ENCODE measurements around the gene ICAM2. TPM values are rescaled to one million over a fixed set of nuclear protein-coding genes. Genes with fewer than 3 reads are reported as not detected.
"Not testable (repeated sequence)": the region's sequence is repeated elsewhere in the genome, so short reads cannot be mapped to it uniquely, and the experiment has no call there.

ICAM2 gene
- total RNA-seq, 1 experiment from 2014 or later: 7.7 TPM

- no peak for DNase-seq (ENCODE audit: low read depth)
Observed at GRCh38 chr17:64009571-64010402, 10.6 kb downstream of the ICAM2 start.

- DNase-seq (ENCODE audit: low read depth): no peak
Observed at GRCh38 chr17:64008830-64009229, 11.6 kb downstream of the ICAM2 start.

- no peak for DNase-seq (ENCODE audit: low read depth)
Observed at GRCh38 chr17:64008346-64008745, 12.1 kb downstream of the ICAM2 start.

- no peak for DNase-seq (ENCODE audit: low read depth)
Observed at GRCh38 chr17:64007838-64008282, 12.6 kb downstream of the ICAM2 start.

GRCh38 chr17:64007089-64007837 lies 13.2 kb downstream of the ICAM2 start:
- not testable (repeated sequence) for DNase-seq (ENCODE audit: low read depth)

- no peak for DNase-seq (ENCODE audit: low read depth)
Observed at GRCh38 chr17:64006361-64007088, 13.9 kb downstream of the ICAM2 start.

- no peak for DNase-seq (ENCODE audit: low read depth)
Observed at GRCh38 chr17:64005734-64006167, 14.7 kb downstream of the ICAM2 start.

- no peak for DNase-seq (ENCODE audit: low read depth)
Observed at GRCh38 chr17:64004903-64005733, 15.3 kb downstream of the ICAM2 start.

- no peak for DNase-seq (ENCODE audit: low read depth)
Observed at GRCh38 chr17:64004218-64004770, 16.1 kb downstream of the ICAM2 start.

GRCh38 chr17:64003526-64004121 lies 16.8 kb downstream of the ICAM2 start:
- no peak for DNase-seq (ENCODE audit: low read depth)

- no peak for DNase-seq (ENCODE audit: low read depth)
Observed at GRCh38 chr17:64002658-64003525, 17.5 kb downstream of the ICAM2 start.

- DNase-seq (ENCODE audit: low read depth): no peak
Observed at GRCh38 chr17:64001763-64002529, 18.5 kb downstream of the ICAM2 start.

GRCh38 chr17:64001091-64001579 lies 19.3 kb downstream of the ICAM2 start:
- DNase-seq (ENCODE audit: low read depth): no peak

GRCh38 chr17:63999680-64000531 lies 20.5 kb downstream of the ICAM2 start:
- no peak for DNase-seq (ENCODE audit: low read depth)

- DNase-seq (ENCODE audit: low read depth): no peak
Observed at GRCh38 chr17:63998721-63999679, 21.4 kb downstream of the ICAM2 start.

- peak; percentile 86 for DNase-seq (ENCODE audit: low read depth)
Observed at GRCh38 chr17:63998050-63998720, 22.2 kb downstream of the ICAM2 start, which contains the start of gene PRR29. Gene PRR29, plus strand, starts transcription at chr17:63998351. Its CDS starts 14 bp downstream, at chr17:63998365.
